Activated naive CD8-positive, alpha-beta T cell treated with anti-CD3 and anti-CD28 coated beads for 36 hours (primary cell): ENCODE measurements around the gene KCNH2. TPM values are rescaled to one million over a fixed set of nuclear protein-coding genes. Genes with fewer than 3 reads are reported as not detected.
A peak's percentile ranks its signal among the peaks of the same experiment; 100 is the strongest.
"Not testable (repeated sequence)": the region's sequence is repeated elsewhere in the genome, so short reads cannot be mapped to it uniquely, and the experiment has no call there.

ENCODE experiments used
- DNase-seq: peaks from one replicate; pipeline ENCODE4 v3.0.0; 2021
- H3K27ac Mint-ChIP-seq: one replicate; pipeline ENCODE4 v1.8.0; 2022; ENCODE audit warnings: mild to moderate bottlenecking, moderate library complexity, mixed read lengths
- H3K27me3 Mint-ChIP-seq: one replicate; pipeline ENCODE4 v1.8.0; 2022; ENCODE audit warnings: mild to moderate bottlenecking, mixed read lengths
- H3K36me3 Mint-ChIP-seq: one replicate; pipeline ENCODE4 v1.8.0; 2021; ENCODE audit warnings: mild to moderate bottlenecking, mixed read lengths
- H3K4me1 Mint-ChIP-seq: one replicate; pipeline ENCODE4 v1.8.0; 2021; ENCODE audit warnings: mixed read lengths
- H3K4me3 Mint-ChIP-seq: one replicate; pipeline ENCODE4 v1.8.0; 2022; ENCODE audit warnings: mild to moderate bottlenecking, moderate library complexity, mixed read lengths
- H3K9me3 Mint-ChIP-seq: one replicate; pipeline ENCODE4 v1.8.0; 2022; ENCODE audit warnings: mixed read lengths
- total RNA-seq, 2 experiments: library from RNA; stranded (reverse); gene quantifications; one replicate each; pipeline ENCODE4 v1.2.3, GENCODE V29; 2021

Gene KCNH2
- total RNA-seq, 2 experiments from 2014 or later: 0.22 to 0.45 TPM

DNA sequence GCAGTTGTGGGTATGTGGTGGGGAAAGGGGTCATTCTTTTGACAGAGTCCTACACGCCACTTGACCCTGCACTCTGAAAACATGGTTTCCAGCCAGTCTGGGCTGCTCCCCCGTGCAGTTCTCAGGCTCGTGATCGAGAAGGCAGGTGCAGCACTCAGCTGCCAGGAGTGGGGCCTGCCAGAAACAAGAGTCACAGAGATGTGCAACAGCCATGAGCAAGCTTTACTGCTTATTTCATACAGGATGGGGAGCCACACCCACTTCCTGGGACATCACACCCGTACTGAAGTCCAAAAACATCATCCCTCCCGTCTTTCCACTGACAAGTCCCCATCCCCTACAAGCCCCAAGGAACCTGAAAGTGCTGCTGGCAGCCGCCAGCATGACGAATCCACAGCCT is 36.8 kb upstream of the KCNH2 start:
- peaks cover 3% of the 10 kb centered on the region for H3K27me3 Mint-ChIP-seq

DNA sequence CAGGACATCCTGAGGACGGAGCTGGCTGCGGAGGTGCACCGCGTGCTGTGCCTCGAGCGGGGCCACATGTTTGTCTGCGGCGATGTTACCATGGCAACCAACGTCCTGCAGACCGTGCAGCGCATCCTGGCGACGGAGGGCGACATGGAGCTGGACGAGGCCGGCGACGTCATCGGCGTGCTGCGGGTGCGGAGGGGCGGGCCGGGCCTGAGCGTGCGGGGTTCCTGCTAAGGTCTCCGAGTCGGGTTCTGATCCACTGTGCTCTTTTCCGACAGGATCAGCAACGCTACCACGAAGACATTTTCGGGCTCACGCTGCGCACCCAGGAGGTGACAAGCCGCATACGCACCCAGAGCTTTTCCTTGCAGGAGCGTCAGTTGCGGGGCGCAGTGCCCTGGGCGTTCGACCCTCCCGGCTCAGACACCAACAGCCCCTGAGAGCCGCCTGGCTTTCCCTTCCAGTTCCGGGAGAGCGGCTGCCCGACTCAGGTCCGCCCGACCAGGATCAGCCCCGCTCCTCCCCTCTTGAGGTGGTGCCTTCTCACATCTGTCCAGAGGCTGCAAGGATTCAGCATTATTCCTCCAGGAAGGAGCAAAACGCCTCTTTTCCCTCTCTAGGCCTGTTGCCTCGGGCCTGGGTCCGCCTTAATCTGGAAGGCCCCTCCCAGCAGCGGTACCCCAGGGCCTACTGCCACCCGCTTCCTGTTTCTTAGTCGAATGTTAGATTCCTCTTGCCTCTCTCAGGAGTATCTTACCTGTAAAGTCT is 35.8 kb upstream of the KCNH2 start:
- peak; percentile 90 for DNase-seq
- Mint-ChIP-seq H3K27me3 (peaks cover 3% of the 10 kb centered on the region), H3K4me3 (peak overlapping the region; percentile 84)

More for the DNA sequence above, 36.8 kb upstream of the KCNH2 start:
- Mint-ChIP-seq H3K9me3 (no peaks in the 10 kb centered on the region), H3K4me3 (peak overlapping the region; percentile 39), H3K27ac (peak overlapping the region; percentile 95), H3K36me3 (peaks cover 16% of the 10 kb centered on the region), H3K4me1 (peaks cover 72% of the 10 kb centered on the region)
- no peak for DNase-seq

DNA sequence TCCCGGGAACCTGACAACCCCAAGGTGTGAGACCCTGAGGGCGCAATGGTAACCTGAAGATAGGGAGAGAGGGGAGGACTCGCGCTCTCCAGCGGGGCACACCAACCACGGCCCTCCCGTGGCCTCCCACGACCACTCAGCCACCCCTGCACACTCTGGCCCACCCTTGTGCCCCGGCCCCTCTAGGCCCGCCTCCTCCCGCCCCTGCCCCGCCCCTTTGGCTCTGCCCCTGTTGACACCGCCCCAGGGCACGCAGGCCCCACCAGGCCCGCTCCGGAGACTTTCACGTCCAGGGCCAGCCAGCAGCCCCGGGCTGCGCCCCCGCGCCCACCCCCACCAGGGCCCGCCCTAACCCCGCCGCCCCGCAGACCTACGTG is 35.2 kb upstream of the KCNH2 start:
- H3K27ac Mint-ChIP-seq: peak overlapping the region; percentile 95
- peaks cover 16% of the 10 kb centered on the region for H3K36me3 Mint-ChIP-seq
- DNase-seq: no peak
- H3K4me3 Mint-ChIP-seq: peak overlapping the region; percentile 84
- H3K9me3 Mint-ChIP-seq: no peaks in the 10 kb centered on the region
- peaks cover 2% of the 10 kb centered on the region for H3K27me3 Mint-ChIP-seq
- peaks cover 70% of the 10 kb centered on the region for H3K4me1 Mint-ChIP-seq

More for the DNA sequence above, 35.8 kb upstream of the KCNH2 start:
- Mint-ChIP-seq H3K36me3 (peaks cover 16% of the 10 kb centered on the region), H3K4me1 (peaks cover 69% of the 10 kb centered on the region), H3K9me3 (no peaks in the 10 kb centered on the region), H3K27ac (peak overlapping the region; percentile 95)

DNA sequence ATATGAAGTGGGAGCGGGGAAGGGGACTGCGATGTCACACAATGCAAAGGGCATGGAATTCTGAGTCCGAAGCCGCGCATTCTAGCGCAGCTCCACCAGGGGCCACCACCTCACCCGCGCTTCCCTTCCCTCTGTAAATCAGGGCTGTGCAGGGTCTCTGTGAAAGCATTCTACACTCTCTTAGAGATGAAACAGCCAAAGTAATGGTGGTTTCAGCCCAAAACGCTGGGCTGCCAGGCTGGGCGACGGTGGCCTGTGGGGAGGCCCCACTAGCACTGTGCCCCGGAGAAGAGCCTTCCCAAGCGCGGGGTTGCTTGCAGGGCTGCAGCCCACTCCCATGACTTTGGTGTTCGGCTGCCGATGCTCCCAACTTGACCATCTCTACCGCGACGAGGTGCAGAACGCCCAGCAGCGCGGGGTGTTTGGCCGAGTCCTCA is 34.8 kb upstream of the KCNH2 start:
- peak overlapping the region; percentile 18 for H3K27ac Mint-ChIP-seq
- peaks cover 14% of the 10 kb centered on the region for H3K36me3 Mint-ChIP-seq
- no peaks in the 10 kb centered on the region for H3K27me3 Mint-ChIP-seq
- no peaks in the 10 kb centered on the region for H3K9me3 Mint-ChIP-seq
- H3K4me3 Mint-ChIP-seq: peak overlapping the region; percentile 32
- DNase-seq: no peak
- peaks cover 70% of the 10 kb centered on the region for H3K4me1 Mint-ChIP-seq

DNA sequence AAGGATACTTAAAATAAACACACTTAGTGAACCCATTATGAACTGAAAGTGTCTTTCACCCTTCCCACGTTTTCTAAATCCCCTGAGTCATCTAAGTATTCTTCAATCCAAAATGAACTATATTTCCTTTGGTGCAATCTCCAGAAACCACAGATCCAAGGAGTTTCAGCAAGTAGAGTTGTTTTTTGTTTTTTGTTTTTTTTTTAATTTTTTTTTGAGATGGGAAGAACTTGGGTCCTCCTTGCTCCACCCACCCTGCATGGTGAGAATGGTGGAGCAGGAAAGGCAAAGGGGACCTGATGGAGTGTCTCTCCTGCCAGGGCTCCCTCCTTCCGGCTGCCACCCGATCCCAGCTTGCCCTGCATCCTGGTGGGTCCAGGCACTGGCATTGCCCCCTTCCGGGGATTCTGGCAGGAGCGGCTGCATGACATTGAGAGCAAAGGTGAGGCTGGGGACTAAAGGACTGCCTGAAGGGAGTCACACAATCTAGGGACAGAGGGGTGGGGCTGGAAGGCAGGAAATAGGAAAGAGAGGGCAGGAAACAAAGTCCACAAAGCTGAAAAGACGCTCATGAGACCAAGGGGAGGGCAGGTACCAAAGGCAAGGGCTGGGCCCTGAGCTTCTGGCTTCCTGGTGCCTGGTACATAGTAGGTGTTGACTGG is 34.0 kb upstream of the KCNH2 start:
- H3K4me3 Mint-ChIP-seq: no peak overlapping the region
- H3K9me3 Mint-ChIP-seq: no peaks in the 10 kb centered on the region
- DNase-seq: no peak
- peak overlapping the region; percentile 18 for H3K27ac Mint-ChIP-seq
- H3K36me3 Mint-ChIP-seq: peaks cover 14% of the 10 kb centered on the region
- peaks cover 65% of the 10 kb centered on the region for H3K4me1 Mint-ChIP-seq
- no peaks in the 10 kb centered on the region for H3K27me3 Mint-ChIP-seq

DNA sequence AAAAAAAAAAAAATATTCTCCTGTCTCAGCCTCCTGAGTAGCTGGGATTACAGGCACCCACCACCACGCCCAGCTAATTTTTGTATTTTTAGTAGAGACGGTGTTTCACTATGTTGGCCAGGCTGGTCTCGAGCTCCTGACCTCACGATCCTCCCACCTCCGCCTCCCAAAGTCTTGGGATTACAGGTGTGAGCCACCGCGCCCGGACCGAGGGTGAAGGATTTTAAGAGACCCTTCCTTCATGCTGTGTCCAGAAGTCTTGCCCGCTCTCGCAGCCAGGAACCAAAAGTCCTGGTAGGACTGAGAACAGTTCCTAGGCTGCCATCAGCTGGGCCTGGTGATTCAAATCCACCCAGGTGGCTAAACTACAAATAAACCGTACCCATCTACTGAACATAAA is 33.5 kb upstream of the KCNH2 start:
- H3K9me3 Mint-ChIP-seq, H3K27me3 Mint-ChIP-seq, H3K4me3 Mint-ChIP-seq, DNase-seq, H3K27ac Mint-ChIP-seq: not testable (repeated sequence)
- peaks cover 62% of the 10 kb centered on the region for H3K4me1 Mint-ChIP-seq
- H3K36me3 Mint-ChIP-seq: peaks cover 14% of the 10 kb centered on the region

DNA sequence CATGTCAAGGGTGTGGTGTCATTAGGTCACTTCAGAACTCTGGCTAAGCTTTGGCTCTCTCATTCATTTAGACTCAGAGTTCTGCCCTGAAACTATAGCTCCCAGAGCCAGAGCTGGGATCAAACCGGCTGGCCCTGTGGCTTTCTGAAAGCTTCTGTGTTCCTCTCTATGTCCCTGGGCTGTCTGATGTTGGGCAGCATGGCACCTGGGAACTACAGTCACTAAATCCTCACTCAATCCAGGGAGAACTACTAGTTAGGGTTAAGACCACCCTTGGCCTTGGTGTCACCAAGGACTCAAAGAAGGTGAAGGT is 32.9 kb upstream of the KCNH2 start:
- Mint-ChIP-seq H3K27me3 (no peaks in the 10 kb centered on the region), H3K36me3 (peaks cover 14% of the 10 kb centered on the region), H3K27ac (peak overlapping the region; percentile 76), H3K4me1 (peaks cover 58% of the 10 kb centered on the region), H3K4me3 (peak overlapping the region; percentile 46), H3K9me3 (no peaks in the 10 kb centered on the region)
- DNase-seq: no peak

DNA sequence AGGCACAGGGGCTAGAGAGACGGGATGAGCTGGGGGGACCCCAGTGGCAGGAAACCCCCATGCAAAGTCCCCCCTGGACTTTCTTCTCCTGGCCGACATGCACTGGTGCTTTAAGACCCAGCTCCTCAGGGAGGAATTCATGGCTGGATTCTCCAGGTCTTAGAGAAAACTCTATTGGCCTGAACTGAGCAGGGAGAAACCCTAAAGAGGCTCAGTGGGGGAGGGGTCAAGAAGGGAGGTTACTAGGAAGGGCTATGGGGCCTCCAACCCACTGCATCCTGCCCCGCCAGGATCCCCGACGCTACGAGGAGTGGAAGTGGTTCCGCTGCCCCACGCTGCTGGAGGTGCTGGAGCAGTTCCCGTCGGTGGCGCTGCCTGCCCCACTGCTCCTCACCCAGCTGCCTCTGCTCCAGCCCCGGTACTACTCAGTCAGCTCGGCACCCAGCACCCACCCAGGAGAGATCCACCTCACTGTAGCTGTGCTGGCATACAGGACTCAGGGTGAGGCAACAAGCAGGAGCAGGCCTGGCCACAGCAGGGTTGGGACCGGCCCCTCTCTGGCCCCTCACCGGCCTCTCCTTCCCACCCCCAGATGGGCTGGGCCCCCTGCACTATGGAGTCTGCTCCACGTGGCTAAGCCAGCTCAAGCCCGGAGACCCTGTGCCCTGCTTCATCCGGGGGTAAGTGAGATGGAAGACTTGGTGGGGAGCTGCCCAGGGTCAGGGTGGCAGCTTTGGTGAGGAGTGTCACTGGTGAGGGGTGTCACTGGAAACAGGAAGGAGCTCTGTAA is 32.4 kb upstream of the KCNH2 start:
- Mint-ChIP-seq H3K36me3 (peaks cover 12% of the 10 kb centered on the region), H3K9me3 (no peaks in the 10 kb centered on the region), H3K4me1 (peaks cover 56% of the 10 kb centered on the region), H3K27ac (peak overlapping the region; percentile 76), H3K27me3 (no peaks in the 10 kb centered on the region), H3K4me3 (peak overlapping the region; percentile 46)
- no peak for DNase-seq

DNA sequence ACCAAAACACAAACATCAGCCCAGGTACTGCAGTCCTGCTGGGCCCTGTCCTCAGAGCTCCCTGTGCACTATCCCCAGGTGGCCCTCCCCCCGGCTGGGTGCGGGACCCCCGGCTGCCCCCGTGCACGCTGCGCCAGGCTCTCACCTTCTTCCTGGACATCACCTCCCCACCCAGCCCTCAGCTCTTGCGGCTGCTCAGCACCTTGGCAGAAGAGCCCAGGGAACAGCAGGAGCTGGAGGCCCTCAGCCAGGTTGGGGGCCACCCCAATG is 31.9 kb upstream of the KCNH2 start:
- DNase-seq: no peak
- peak overlapping the region; percentile 25 for H3K4me3 Mint-ChIP-seq
- H3K27ac Mint-ChIP-seq: no peak overlapping the region
- H3K9me3 Mint-ChIP-seq: no peaks in the 10 kb centered on the region
- peaks cover 50% of the 10 kb centered on the region for H3K4me1 Mint-ChIP-seq
- peaks cover 7% of the 10 kb centered on the region for H3K36me3 Mint-ChIP-seq
- no peaks in the 10 kb centered on the region for H3K27me3 Mint-ChIP-seq

DNA sequence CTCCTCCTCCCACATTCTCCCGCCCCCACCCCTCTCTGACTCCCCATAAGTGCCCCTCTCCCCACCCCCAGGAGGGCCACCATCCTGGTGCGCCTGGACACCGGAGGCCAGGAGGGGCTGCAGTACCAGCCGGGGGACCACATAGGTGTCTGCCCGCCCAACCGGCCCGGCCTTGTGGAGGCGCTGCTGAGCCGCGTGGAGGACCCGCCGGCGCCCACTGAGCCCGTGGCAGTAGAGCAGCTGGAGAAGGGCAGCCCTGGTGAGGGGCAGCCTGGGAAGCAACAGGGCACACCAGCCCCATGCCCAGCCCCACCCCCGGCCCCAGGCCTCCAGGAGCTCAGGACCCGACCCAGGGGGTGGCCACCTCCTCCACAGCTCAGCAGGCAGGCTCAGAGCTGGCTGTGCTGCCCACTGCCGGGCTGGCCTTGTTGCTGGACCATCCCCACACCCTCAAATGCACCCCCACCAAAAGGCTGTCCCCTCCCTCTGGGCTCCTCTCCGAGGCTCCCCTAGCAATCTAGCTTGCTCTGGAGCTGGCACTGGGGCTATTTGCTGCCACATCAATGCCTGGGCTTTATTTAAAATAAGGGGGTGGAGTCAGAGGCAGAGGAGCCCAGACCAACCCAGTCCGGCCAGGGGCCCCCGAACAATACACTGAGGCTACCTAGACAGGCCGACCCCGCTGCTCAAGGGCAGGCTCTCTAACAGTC is 31.4 kb upstream of the KCNH2 start:
- peak overlapping the region; percentile 25 for H3K4me3 Mint-ChIP-seq
- no peaks in the 10 kb centered on the region for H3K9me3 Mint-ChIP-seq
- no peak for DNase-seq
- no peaks in the 10 kb centered on the region for H3K27me3 Mint-ChIP-seq
- H3K36me3 Mint-ChIP-seq: peaks cover 6% of the 10 kb centered on the region
- H3K27ac Mint-ChIP-seq: no peak overlapping the region
- H3K4me1 Mint-ChIP-seq: peaks cover 46% of the 10 kb centered on the region

DNA sequence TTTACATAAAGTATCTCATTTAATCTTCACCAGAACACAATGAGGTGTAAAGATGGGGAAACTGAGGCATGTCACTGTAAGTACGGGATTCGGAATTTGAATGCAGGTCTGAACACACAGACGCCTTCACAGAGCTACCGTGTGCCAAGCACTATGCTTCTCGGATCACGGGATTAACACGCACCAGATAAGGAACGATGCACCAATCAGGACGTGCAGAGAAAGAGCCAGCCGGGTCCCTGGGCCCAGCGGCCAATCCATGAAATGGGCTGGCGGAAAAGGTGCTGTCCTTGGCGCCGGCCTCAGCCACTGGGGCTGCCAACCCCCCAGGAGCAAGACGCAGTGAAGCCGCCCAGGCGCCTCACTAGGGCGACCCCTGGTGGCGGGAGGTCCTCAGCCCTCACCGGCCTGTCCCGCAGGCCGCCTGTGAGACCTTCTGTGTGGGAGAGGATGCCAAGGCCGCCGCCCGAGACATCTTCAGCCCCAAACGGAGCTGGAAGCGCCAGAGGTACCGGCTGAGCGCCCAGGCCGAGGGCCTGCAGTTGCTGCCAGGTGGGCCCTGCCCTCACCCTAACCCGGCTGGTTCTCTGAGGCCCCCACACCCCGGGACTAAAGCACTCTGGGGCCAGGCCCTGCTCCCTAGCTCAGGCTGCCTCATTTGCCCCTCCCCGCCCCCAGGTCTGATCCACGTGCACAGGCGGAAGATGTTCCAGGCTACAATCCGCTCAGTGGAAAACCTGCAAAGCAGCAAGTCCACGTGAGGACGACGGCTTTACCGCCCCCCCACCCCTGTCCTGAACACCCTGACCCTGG is 30.6 kb upstream of the KCNH2 start:
- Mint-ChIP-seq H3K9me3 (no peaks in the 10 kb centered on the region), H3K36me3 (peaks cover 6% of the 10 kb centered on the region), H3K27me3 (no peaks in the 10 kb centered on the region), H3K4me3 (peak overlapping the region; percentile 81), H3K4me1 (peaks cover 40% of the 10 kb centered on the region), H3K27ac (peak overlapping the region; percentile 83)
- peak; percentile 87 for DNase-seq

DNA sequence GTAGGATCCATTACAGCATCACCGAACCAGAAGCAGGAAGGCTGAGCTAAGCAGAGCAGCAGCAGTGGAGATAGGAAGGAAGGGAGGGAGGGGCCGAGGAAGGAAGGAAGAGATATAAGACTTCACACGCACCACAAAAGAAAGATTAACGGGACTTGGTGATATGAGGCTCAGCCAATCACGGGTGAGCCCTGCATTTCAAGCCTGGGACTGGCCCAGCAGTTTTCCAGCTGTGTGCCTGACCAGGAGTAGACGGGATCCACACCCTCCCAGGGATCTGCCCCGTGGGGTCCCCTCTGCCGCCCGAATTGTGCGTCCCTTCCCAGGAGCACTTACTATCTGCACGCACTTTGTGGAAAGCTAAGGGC is 30.0 kb upstream of the KCNH2 start:
- Mint-ChIP-seq H3K4me1 (peaks cover 39% of the 10 kb centered on the region), H3K9me3 (no peaks in the 10 kb centered on the region), H3K27ac (peak overlapping the region; percentile 83), H3K36me3 (peaks cover 6% of the 10 kb centered on the region), H3K27me3 (no peaks in the 10 kb centered on the region), H3K4me3 (peak overlapping the region; percentile 81)
- DNase-seq: no peak

DNA sequence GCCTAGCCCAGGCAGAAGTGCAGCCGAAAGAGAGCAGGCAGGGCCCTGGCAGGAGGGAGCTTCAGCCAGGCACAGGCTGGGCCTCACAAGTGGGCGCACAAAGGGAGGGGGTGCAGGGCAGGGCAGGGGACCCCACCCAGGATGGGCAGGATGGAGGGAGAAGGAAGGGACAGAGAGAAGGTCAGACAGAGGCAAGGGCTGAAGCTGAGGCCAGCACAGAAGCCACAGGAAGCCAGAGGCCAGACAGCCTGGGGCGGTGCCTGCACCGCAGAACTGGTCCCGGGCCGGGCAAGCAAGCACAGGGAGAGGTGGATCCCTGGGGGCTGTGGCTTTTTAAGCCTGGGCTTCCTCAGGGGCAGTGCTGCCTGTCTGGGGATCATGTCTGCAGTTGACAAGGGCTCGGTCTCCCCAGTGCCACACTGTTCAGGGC is 29.4 kb upstream of the KCNH2 start:
- H3K36me3 Mint-ChIP-seq: peaks cover 3% of the 10 kb centered on the region
- H3K27me3 Mint-ChIP-seq: no peaks in the 10 kb centered on the region
- peaks cover 32% of the 10 kb centered on the region for H3K4me1 Mint-ChIP-seq
- DNase-seq: no peak
- no peaks in the 10 kb centered on the region for H3K9me3 Mint-ChIP-seq
- H3K27ac Mint-ChIP-seq: peak overlapping the region; percentile 83
- peak overlapping the region; percentile 81 for H3K4me3 Mint-ChIP-seq

DNA sequence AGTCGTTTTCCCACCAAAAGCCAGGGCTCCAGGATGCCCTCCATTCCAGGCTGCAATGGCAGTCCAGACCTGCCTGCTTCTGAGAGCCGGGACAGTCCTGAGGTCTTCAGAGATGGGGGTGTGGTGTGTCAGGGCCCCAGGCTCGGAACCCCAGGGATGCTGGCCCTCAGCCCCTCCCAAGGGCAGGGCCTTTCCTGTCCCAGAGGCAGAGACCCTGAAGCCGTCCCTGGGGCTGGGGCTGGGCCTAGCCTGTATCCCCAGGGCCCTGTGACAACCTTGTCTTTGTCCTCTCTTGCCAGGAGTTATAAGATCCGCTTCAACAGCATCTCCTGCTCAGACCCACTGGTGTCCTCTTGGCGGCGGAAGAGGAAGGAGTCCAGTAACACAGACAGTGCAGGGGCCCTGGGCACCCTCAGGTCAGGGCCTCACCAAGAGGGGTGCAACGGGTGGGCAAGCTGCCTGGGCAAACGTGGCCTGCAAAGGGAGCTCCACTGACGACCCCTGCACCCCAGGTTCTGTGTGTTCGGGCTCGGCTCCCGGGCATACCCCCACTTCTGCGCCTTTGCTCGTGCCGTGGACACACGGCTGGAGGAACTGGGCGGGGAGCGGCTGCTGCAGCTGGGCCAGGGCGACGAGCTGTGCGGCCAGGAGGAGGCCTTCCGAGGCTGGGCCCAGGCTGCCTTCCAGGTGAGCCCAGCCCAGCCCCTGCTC is 28.6 kb upstream of the KCNH2 start:
- H3K36me3 Mint-ChIP-seq: no peaks in the 10 kb centered on the region
- peaks cover 26% of the 10 kb centered on the region for H3K4me1 Mint-ChIP-seq
- no peaks in the 10 kb centered on the region for H3K27me3 Mint-ChIP-seq
- DNase-seq: no peak
- no peaks in the 10 kb centered on the region for H3K9me3 Mint-ChIP-seq
- no peak overlapping the region for H3K27ac Mint-ChIP-seq
- no peak overlapping the region for H3K4me3 Mint-ChIP-seq
